Glutamatergic neuron (in vitro differentiated cells): ENCODE data around the gene RNASEH2C. TPM values are rescaled to one million over a fixed set of nuclear protein-coding genes. Genes with fewer than 3 reads are reported as not detected.

Experiments
- DNase-seq: peaks from one replicate; pipeline ENCODE4 v3.0.0; 2022
- H3K27ac Mint-ChIP-seq: one replicate; pipeline ENCODE4 v1.8.0; 2020; ENCODE audit warnings: mild to moderate bottlenecking, mixed read lengths, inconsistent platforms; ENCODE audit not compliant: unreplicated experiment
- H3K27me3 Mint-ChIP-seq: one replicate; pipeline ENCODE4 v1.8.0; 2020; ENCODE audit warnings: mild to moderate bottlenecking, moderate library complexity, mixed read lengths, inconsistent platforms; ENCODE audit not compliant: unreplicated experiment
- H3K36me3 Mint-ChIP-seq: one replicate; pipeline ENCODE4 v1.8.0; 2020; ENCODE audit warnings: mild to moderate bottlenecking, mixed read lengths, inconsistent platforms; ENCODE audit not compliant: unreplicated experiment
- H3K4me1 Mint-ChIP-seq: one replicate; pipeline ENCODE4 v1.8.0; 2020; ENCODE audit warnings: mild to moderate bottlenecking, low read depth, mixed read lengths, inconsistent platforms; ENCODE audit not compliant: unreplicated experiment
- H3K4me3 Mint-ChIP-seq: one replicate; pipeline ENCODE4 v1.8.0; 2020; ENCODE audit warnings: mild to moderate bottlenecking, mixed read lengths, inconsistent platforms; ENCODE audit not compliant: unreplicated experiment
- H3K9me3 Mint-ChIP-seq: one replicate; pipeline ENCODE4 v1.8.0; 2020; ENCODE audit warnings: mild to moderate bottlenecking, moderate library complexity, mixed read lengths, inconsistent platforms; ENCODE audit not compliant: unreplicated experiment
- CTCF ChIP-seq: fragments of 200-600 bp; sonication (generic); IDR thresholded peaks from one replicate; pipeline ENCODE4 v1.5.0; 2021; ENCODE audit not compliant: partially characterized antibody, unreplicated experiment
- total RNA-seq: library from RNA; stranded (reverse); fragmentation: NEBNext Ultra II Directional; extraction: Animal tissue kit (Norgen Biotek cat#: 25700); gene quantifications from one replicate; pipeline ENCODE4 v1.2.1, GENCODE V29; 2021; ENCODE audit not compliant: unreplicated experiment

Gene RNASEH2C
- total RNA-seq, 1 donor from 2014 or later: 42.9 TPM

- H3K27me3 Mint-ChIP-seq: peaks cover 9% of the 10 kb centered on the region
- H3K27ac Mint-ChIP-seq: no peak overlapping the region
- TF ChIP-seq CTCF: no peak
- H3K9me3 Mint-ChIP-seq: peaks cover 4% of the 10 kb centered on the region
- DNase-seq: no peak
- peaks cover 5% of the 10 kb centered on the region for H3K36me3 Mint-ChIP-seq
- H3K4me3 Mint-ChIP-seq: no peak overlapping the region
- H3K4me1 Mint-ChIP-seq: no peaks in the 10 kb centered on the region
These were observed 6.1 kb upstream of the RNASEH2C start for GRCh38 chr11:65726660-65727059.

DNA sequence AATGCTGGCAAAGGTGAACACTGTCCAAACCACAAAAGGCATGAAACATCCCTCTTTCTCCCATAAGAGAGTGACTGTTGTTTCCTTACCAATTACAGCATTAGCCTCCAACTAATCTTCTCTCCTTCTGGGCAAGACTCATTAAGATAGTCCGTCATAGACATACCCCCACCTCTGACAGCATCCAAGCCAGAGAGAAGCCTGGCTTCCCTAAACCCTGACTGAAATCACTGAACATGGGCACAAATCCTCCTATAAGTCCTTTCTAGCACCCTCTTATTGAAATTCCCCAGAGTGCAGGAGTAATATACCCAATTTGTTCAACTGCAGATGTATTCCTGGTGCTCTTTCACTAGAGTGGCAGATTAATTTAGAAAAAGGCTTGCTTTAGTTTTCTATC lies 1.7 kb upstream of the RNASEH2C start:
- Mint-ChIP-seq H3K9me3 (peaks cover 1% of the 10 kb centered on the region), H3K36me3 (peaks cover 1% of the 10 kb centered on the region), H3K27ac (no peak overlapping the region), H3K4me3 (peak overlapping the region; percentile 21), H3K4me1 (peaks cover 4% of the 10 kb centered on the region), H3K27me3 (peaks cover 7% of the 10 kb centered on the region)
- TF ChIP-seq CTCF: no peak
- no peak for DNase-seq

DNA sequence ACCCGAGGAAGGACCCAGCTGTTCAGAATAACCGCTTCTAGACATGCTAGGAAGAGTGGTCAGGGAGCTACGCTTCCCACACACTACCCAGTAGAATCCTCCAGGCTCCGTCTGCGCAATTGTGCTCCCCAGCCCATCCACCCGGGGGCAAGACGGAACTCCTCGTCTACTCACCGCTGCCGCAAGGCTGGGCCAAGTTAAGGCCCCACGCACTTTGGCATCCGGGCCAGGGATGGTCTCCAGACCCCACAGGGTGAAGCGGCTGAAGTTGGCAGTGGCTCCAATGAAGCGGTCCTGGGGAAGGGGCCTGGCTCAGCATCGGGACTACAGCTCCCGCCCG lies 757 bp downstream of the RNASEH2C start:
- Mint-ChIP-seq H3K4me1 (peaks cover 4% of the 10 kb centered on the region), H3K27me3 (peaks cover 2% of the 10 kb centered on the region), H3K4me3 (peak overlapping the region; percentile 95), H3K27ac (peak overlapping the region; percentile 80), H3K36me3 (no peaks in the 10 kb centered on the region), H3K9me3 (peaks cover 5% of the 10 kb centered on the region)
- DNase-seq: peak; percentile 26
- no peak for TF ChIP-seq CTCF

DNA sequence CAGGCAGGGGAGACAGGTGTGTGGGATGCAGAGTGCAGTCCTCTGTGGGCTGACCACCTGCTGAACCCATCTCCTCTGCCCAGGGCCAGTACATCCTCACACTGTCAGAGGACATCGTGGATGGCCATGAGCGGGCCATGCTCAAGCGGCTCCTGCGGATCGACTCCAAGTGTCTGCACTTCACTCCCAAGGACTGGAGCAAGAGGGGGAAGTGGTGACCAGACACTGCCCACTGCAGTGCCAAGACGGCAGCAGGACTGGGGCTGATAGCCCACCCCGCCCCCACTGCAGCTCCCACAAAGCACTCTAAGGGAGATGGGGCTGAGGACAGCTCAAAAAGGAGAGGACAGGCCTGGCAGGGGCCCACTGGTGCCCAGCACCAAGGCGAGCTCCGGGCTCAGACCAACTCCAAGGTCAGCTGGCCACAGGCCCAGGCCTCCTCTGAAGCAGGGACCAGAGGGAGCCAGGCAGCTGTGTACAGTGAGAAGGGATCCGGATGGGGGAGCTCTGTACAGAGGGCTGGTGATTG lies 1.6 kb downstream of the RNASEH2C start:
- no peak overlapping the region for H3K27ac Mint-ChIP-seq
- H3K27me3 Mint-ChIP-seq: peaks cover 2% of the 10 kb centered on the region
- H3K4me1 Mint-ChIP-seq: peaks cover 4% of the 10 kb centered on the region
- peak; percentile 20 for DNase-seq
- H3K9me3 Mint-ChIP-seq: peaks cover 5% of the 10 kb centered on the region
- no peak for TF ChIP-seq CTCF
- peak overlapping the region; percentile 95 for H3K4me3 Mint-ChIP-seq
- no peaks in the 10 kb centered on the region for H3K36me3 Mint-ChIP-seq

- Mint-ChIP-seq H3K36me3 (no peaks in the 10 kb centered on the region), H3K9me3 (peaks cover 8% of the 10 kb centered on the region), H3K4me1 (peaks cover 4% of the 10 kb centered on the region), H3K27ac (no peak overlapping the region), H3K27me3 (peaks cover 2% of the 10 kb centered on the region), H3K4me3 (peak overlapping the region; percentile 95)
- DNase-seq: no peak
- TF ChIP-seq CTCF: no peak
These were observed 2.1 kb downstream of the RNASEH2C start for GRCh38 chr11:65718531-65718930.
